Fibroblast of the aortic adventitia (primary cell): Measurements from ENCODE around the gene NPHP4. TPM values are rescaled to one million over a fixed set of nuclear protein-coding genes. Genes with fewer than 3 reads are reported as not detected.
"Not testable (repeated sequence)": the region's sequence is repeated elsewhere in the genome, so short reads cannot be mapped to it uniquely, and the experiment has no call there.

Source experiments
- DNase-seq: peaks from one replicate; pipeline ENCODE4 v3.0.0-alpha.2; 2010; ENCODE audit warnings: low read depth
- H3K4me3 ChIP-seq: 2 replicates; pipeline ENCODE4 v1.5.1; 2011; ENCODE audit warnings: low read depth, mild to moderate bottlenecking, control low read depth, low read length, moderate library complexity
- total RNA-seq: library from RNA; depleted of rRNA; stranded (reverse); fragments of >200 nt; gene quantifications from 2 replicates; pipeline ENCODE4 v1.2.3, GENCODE V29; 2012; ENCODE audit warnings: low replicate concordance
- TF ChIP-seq, protein P1 (sequence below): IDR thresholded peaks from 2 replicates; pipeline ENCODE4 v1.5.1; 2011; ENCODE audit warnings: mild to moderate bottlenecking, low read length, control low read depth, inconsistent platforms; ENCODE audit not compliant: insufficient read depth

NPHP4 gene
- total RNA-seq, 1 donor, result 6.9 TPM

- TF ChIP-seq, protein P1, sequence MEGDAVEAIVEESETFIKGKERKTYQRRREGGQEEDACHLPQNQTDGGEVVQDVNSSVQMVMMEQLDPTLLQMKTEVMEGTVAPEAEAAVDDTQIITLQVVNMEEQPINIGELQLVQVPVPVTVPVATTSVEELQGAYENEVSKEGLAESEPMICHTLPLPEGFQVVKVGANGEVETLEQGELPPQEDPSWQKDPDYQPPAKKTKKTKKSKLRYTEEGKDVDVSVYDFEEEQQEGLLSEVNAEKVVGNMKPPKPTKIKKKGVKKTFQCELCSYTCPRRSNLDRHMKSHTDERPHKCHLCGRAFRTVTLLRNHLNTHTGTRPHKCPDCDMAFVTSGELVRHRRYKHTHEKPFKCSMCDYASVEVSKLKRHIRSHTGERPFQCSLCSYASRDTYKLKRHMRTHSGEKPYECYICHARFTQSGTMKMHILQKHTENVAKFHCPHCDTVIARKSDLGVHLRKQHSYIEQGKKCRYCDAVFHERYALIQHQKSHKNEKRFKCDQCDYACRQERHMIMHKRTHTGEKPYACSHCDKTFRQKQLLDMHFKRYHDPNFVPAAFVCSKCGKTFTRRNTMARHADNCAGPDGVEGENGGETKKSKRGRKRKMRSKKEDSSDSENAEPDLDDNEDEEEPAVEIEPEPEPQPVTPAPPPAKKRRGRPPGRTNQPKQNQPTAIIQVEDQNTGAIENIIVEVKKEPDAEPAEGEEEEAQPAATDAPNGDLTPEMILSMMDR, result no peak
- DNase-seq, result no peak
- H3K4me3 ChIP-seq, result no peak overlapping the region
These were observed 33.3 kb upstream of the NPHP4 start for GRCh38 chr1:6025269-6026094.

GRCh38 chr1:6024376-6024775 is 32.2 kb upstream of the NPHP4 start:
- H3K4me3 ChIP-seq, result no peak overlapping the region
- DNase-seq, result no peak
- TF ChIP-seq, protein P1, result no peak

DNA sequence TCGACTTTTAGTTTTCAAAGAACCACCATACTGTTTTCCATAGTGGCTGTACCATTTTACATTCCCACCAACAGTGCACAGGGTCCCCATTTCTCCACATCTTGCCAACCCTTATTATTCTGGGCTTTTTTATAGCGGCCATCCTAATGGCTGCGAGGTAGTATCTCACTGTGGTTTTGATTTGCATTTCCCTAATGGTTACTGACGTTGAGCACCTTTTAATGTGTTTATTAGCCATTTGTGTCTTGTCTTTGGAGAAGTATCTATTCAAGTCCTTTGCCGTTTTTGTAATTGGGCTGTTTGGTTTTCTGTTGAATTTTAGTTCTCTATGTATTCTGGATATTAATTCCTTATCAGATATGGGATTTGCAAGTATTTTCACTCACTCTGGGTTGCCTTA is 31.1 kb upstream of the NPHP4 start:
- TF ChIP-seq, protein P1, result no peak
- no peak for DNase-seq
- no peak overlapping the region for H3K4me3 ChIP-seq

GRCh38 chr1:6022193-6022592 is 30.0 kb upstream of the NPHP4 start:
- TF ChIP-seq, protein P1, result no peak
- no peak overlapping the region for H3K4me3 ChIP-seq
- DNase-seq, result no peak

DNA sequence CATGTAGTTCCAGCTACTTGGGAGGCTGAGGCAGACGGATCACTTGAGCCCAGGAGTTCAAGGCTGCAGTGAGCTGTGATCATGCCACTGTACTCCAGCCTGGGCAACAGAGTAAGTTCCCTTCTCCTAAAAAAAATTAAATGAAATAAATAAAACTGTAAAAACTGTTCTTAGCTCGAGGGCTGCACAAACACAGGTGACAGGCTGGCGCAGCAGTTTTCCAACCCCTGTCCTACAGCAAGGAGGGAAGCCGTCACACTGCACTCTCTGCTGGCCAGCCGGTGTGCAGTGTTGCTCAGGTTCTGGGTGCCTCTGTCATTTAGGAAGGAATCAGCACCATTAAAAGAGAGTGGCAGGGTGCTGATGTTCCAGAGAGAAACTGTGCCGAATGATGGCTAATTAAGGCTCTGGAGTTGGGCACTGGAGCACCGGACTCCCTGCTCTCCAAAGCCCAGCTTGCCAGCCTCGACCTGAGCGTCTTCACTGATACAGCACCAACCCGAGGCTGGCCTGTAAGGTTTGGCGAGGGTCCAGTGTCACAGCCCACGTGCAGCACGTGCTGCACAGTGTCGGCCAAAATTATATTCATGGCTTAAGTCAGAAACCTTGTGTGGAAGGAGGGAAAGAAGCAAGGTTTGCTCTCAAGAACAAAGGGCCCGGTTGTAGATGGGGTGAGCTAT is 27.1 kb upstream of the NPHP4 start:
- no peak overlapping the region for H3K4me3 ChIP-seq
- TF ChIP-seq, protein P1, result no peak
- no peak for DNase-seq

DNA sequence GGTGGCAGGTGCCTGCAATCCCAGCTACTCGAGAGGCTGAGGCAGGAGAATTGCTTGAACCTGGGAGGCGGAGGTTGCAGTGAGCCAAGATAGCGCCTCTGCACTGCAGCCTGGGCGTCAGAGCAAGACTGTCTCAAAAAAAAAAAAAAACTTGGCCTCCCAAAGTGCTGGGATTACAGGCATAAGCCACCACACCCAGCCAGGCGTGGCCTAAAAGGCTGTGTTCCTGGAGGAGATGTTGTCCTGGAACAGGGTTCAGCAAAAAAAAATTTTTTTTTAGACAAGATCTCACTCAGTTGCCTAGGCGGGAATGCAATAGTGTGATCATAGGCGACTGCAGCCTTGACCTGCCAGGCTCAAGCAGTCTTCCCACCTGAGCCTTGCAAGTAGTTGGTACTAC is 25.4 kb upstream of the NPHP4 start:
- DNase-seq, H3K4me3 ChIP-seq: not testable (repeated sequence)

- TF ChIP-seq, protein P1, result no peak
- peak; percentile 20 for DNase-seq
- H3K4me3 ChIP-seq, result no peak overlapping the region
These were observed 24.1 kb upstream of the NPHP4 start for GRCh38 chr1:6016191-6016865.
